HG03097 (cell line): Measurements from ENCODE around the gene TRIM44.
"Not testable (repeated sequence)": the region's sequence is repeated elsewhere in the genome, so short reads cannot be mapped to it uniquely, and the experiment has no call there.

Experiments
- ATAC-seq: cut with Tn5 transposase; IDR thresholded peaks from one replicate; pipeline ENCODE4 v1.9.1; 2021; ENCODE audit not compliant: unreplicated experiment, low FRiP score

The TRIM44 gene

DNA sequence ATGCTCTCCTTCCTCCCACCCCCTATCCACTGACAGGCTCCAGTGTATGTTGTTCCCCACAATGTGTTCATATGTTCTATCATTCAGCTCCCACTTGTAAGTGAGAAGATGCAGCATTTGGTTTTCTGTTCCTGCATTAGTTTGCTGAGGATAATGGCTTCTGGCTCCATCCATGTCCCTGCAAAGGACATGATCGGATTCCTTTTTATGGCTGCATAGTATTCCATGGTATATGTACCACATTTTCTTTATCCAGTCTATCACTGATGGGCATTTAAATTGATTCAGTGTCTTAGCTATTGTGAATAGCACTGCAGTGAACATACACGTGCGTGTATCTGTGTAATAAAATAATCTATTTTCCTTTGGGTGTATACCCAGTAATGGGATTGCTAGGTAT, 5.8 kb downstream of the TRIM44 start:
- ATAC-seq: not testable (repeated sequence)

DNA sequence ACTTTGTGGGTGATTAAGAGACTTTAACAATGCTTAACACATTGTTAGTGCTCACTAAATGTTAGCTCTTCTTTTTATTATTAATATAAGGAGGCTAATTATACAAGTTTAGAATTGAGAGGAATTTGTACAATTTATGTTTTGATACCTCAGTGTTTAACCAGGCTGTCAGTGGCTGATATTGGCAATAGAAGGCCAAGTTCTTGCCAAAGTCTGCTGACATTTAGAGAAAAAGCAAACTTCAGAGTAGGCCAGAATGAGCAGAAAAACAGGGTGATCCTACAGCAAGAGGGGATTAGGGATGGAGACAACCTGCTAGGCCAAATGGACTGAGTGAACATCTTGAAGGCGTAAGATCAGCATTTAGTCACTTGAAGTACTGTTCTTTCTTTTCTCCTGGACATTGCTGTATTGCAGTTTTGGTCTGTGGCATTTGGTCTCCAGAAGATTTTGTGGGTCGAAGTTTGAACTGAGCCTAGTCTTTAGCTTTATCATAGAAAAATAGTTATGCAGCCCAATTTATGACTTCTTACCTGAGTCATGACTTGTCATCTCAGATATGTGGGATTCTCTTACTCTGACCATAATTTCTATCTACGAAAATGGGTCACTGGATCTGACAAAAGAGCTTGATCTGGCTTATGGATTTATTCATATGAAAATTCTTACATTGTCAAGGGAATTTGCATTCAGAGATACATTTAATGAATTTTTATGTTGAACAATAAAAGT, 9.0 kb downstream of the TRIM44 start:
- ATAC-seq: no peak

DNA sequence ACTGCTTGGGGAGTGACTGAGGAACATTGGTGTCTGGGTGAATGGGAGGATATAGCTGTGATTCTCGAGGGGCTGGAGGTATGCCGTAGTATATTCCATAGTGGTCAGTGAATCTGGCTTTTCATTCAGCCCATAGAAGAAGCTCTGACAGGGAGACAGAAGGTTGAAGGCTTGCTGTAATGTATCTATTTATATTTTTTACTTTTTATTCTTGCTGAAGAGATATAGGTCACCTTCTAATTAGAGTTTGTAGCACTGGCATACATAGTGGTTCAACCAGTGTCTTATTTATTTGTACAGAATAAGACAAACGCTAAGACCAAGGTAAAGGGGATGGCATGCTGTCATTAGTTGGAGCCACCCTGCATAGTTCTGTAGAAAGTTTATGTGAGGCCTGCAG, 10.0 kb downstream of the TRIM44 start:
- no peak for ATAC-seq

GRCh38 chr11:35675901-35676610, 13.5 kb downstream of the TRIM44 start:
- no peak for ATAC-seq

GRCh38 chr11:35676611-35676965, 14.0 kb downstream of the TRIM44 start:
- no peak for ATAC-seq

DNA sequence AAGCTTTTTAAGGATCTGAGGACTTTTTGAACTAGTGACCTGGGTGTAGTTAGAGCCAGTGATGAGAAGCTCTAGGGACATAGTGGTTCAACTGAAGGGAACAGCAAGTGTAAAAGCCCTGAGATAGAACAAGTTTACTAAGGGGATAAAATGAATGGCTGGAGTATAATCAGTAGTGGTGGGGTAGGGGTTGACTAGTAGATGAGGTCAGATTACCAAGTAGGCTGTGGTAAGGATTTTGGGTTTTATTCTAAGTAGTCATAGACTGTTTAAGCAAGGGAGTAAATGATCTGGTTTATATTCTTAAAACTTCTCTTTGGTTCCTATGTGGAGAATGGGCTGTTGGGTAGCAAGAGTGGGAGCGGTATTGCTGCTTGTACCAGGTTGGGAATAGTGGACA, 15.3 kb downstream of the TRIM44 start:
- no peak for ATAC-seq

- ATAC-seq: no peak
These were observed 15.9 kb downstream of the TRIM44 start for GRCh38 chr11:35678471-35678870.

- ATAC-seq: no peak
These were observed 16.4 kb downstream of the TRIM44 start for GRCh38 chr11:35678975-35679374.

- ATAC-seq: no peak
These were observed 17.9 kb downstream of the TRIM44 start for GRCh38 chr11:35680506-35680905.

- no peak for ATAC-seq
These were observed 18.7 kb downstream of the TRIM44 start for GRCh38 chr11:35681163-35681767.

GRCh38 chr11:35682230-35683173, 19.9 kb downstream of the TRIM44 start:
- ATAC-seq: no peak

- ATAC-seq: no peak
These were observed 21.3 kb downstream of the TRIM44 start for GRCh38 chr11:35683728-35684339.

DNA sequence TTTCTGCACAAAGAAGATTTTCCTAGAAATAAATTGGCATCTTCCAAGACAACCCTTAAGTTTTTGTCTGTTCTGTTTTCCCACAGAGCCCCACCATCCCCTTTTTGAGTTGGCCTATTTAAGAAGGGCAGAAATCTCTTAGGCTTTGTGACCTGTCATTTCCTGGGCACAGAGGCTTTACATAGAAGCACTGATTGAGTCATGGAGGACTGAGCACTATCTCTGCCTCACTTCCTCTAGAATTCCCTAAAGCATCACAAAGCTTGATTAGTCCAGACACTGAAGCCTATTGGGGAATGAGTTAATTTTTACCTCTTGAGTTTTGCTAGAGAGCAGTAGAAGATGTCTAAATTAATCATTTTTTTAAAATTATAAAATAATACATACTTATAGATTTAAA, 25.4 kb downstream of the TRIM44 start:
- no peak for ATAC-seq

DNA sequence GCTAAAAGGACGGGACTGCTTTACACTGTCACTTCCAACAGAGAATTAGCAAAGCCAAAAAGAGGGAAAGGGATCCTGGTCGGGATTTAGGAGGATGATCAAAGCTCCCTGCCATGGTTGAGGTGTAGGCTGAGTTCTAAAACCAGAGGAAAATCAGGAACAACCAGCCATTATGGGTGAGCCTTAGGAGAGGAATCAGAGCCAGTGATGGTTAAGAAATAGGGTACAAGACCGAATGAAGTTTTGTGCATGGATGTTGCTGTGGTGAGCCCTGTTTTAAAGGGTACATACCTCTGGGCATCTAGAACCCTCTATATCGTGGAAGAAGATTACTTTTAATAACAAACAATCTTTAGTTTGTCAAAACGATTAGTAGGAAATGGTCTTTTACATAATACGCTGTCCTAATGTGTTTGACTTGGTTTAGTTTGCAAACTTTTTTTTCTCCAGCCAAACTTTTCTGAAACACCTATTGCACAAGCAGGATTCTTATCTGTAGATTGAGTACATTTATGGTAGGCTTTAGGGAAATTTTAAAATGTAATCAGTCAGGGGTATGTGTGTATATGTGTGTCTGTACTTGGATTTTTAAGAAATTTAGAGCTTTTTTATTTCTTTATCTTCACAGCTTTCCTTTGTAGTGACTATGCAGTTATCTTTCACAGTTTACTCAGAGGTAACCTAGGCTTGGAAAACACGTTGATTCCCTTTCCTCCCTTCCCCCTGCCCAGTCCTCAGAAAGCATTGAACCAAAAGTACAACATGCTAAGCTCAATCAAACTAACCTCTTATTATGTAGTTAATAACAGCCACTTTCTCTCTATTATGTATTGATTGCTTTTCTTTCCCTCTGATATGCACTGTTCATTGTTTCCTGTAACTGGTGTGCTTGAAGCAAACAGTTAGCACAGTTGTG, 26.8 kb downstream of the TRIM44 start:
- ATAC-seq: no peak

DNA sequence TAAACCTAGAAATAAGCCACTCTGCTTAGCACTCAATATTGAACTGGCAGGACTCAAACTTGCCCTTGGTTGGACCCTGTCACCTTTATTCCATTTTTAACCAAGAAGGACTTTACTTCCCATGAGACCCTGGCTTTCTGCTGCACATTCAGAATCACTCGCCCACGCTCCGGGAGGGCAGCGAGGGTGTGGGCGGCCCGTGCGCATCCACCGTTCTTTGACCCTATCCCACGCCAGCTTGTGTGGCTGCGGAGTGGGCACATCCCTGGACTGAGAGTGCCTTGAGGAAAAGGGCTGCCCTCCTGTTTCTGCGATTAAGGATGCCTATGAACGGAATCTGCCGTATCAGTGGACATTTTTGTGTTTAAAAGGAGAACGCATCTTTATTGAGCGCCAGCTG, 39.6 kb downstream of the TRIM44 start:
- no peak for ATAC-seq

DNA sequence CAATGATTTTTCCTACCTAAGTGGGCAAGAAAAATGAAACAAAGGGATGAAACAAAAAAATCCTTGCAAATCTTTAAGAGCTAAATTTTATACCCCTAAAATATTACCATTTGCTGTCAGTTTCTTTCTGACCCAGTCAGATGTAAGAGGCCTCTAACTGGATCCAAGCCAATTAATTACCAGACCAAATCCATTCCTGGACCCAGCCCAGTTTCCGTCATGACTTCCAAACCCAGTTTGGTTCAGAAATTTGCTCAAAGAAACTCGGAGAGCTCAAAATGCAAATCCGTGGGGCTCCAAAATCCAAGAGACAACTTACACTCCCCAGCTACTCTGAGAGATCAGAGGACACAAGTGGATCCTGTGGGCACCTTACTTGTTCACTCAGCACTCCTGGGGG, 46.8 kb downstream of the TRIM44 start:
- no peak for ATAC-seq

DNA sequence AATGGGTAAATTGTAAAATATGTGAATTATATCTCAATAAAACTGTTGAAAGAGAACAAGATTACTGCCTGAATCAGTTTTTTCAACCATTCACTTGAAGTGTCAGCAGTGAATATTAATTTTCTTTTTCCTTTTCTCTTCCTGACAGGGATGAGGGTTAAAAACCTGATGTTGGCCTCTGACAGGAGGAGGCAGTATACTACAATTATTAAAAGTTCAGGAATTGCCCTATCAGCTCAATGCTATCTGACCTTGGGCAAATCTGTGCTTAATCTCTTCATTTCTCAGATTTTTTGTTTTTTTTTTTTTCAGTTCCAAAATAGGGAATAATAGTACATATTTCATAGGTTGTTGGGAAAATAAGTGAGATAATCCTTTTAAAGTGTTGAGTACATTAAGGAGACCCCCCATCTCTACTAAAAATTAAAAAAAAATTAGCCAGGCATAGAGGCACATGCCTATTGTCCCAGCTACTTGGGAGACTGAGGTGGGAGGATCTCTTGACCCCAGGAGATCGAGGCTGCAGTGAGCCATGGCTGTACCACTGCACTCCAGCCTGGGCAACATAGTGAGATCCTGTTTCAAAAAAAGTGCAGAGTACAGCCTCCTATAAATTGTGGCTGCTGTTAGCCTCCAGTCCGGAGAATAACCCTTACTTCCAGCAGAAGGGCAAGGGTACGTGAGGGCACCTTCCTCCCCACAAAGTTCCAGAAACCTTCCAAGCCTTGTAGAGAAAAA, 48.8 kb downstream of the TRIM44 start:
- no peak for ATAC-seq

DNA sequence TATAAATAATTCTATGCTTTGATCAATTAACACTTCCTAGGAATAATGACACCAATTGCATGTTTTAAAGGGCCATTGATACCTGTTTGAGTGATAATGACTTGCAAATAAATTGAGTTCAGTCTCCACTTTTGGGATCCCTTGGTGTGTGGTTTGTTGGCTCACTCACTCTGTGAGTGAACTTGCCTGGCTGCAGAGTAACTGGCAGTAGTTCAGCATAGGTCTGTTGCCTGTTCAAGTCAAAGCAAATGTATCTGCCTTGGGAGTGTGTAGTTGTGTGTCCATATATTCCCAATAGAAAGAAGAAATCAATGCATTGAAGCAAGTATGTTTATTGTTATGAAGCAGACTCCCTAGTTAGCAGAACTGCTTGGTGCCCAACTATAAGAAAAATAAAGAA, 49.3 kb downstream of the TRIM44 start:
- ATAC-seq: no peak

DNA sequence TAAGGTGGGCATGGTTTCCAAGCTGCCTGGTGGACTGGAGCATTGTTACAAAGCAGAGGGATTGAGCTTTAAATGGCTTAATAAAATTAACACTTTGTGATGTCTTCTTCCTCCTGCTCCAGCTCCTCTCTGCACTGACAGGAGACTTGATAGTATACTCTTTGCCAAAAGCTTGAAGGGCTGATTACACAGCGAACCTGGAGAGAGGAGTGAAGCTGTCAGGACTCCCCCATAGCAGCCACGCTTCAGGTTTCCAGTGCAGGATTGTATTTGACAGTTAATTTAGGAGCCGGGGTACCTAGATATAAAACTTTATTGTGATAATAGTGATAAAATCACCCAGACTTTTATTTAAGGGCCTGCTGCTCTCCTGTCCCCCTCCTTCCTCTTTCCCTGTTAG, 50.0 kb downstream of the TRIM44 start:
- ATAC-seq: no peak
